ENCODE results near the gene GDF7. TPM values are rescaled to one million over a fixed set of nuclear protein-coding genes. Genes with fewer than 3 reads are reported as not detected.

GDF7 gene
- total and polyA plus RNA-seq, 2 of the 4 experiments (the other 2 are of a cell fraction), result under 0.01 to 0.02 TPM

DNA sequence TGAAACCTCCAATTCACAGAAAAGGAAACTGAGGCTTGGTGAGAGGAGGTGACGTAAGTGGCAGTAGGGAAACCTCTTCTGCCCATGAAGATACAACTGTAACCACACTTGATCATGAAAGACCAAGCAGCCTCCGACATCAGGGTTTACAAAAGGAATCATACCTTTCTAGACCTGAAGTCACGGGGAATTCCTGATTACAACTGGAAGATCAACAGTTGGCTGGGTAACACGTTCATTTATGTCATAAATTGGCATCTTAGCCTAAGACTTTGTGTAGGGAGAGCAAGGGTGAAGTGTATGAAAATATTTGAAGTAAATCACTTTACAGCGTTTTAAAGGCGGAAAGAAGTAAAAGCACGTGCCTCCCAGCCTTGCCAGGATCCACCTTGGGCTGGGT, 17.0 kb upstream of the GDF7 start:
- Histone ChIP-seq H2BK120ac (ENCODE audit: low read depth, low read length) (no peak overlapping the region), H2AFZ (replicated peaks; ENCODE audit: low read length, poor library complexity) (no peak overlapping the region), H4K91ac (ENCODE audit: insufficient read depth, low read depth, low read length) (no peak overlapping the region), H3K79me1 (ENCODE audit: low read depth in 1 of 2, low read length in 2 of 2) (peaks cover 10 to 38% of the 10 kb centered on the region in 2 experiments; a peak in 3 of 4 replicates), H3K36me3 (ENCODE audit: control insufficient read depth, insufficient read depth, low read length) (peaks cover 4% of the 10 kb centered on the region; the same call in 1 of the 2 replicates), H4K5ac (ENCODE audit: low read depth, low read length) (no peak overlapping the region), H3K4me3 (ENCODE audit: insufficient read depth, low read depth, low read length) (peak overlapping the region; percentile 91), H3K27me3 (ENCODE audit: control insufficient read depth, insufficient read depth, low read length) (peaks cover 5% of the 10 kb centered on the region), H3K4me1 (ENCODE audit: control insufficient read depth, insufficient read depth, low read length) (peaks cover 9% of the 10 kb centered on the region), H3K56ac (ENCODE audit: extremely low read depth, insufficient read depth, low read length) (no peak overlapping the region), H2BK15ac (ENCODE audit: low read depth, low read length) (no peak overlapping the region), H2BK5ac (ENCODE audit: low read depth, low read length, poor library complexity, severe bottlenecking) (no peak overlapping the region), H3K27ac (ENCODE audit: insufficient read depth, low read length) (no peak overlapping the region), H2AK9ac (replicated peaks; ENCODE audit: low read depth, low read length, poor library complexity) (peak overlapping the region; percentile 95), H3K4ac (ENCODE audit: low read depth, low read length) (peak overlapping the region; percentile 70; the same call in 1 of the 2 replicates), H3K9me1 (ENCODE audit: insufficient read depth, low read length) (peaks cover 9% of the 10 kb centered on the region), H3K4me2 (ENCODE audit: low read depth, low read length) (peak overlapping the region; percentile 96), H4K8ac (ENCODE audit: low read depth in 2 of 2, low read length in 2 of 2) (no peak overlapping the region), H3K9me3 (ENCODE audit: control insufficient read depth, insufficient read depth, low read length) (no peaks in the 10 kb centered on the region), H2AK5ac (ENCODE audit: low read depth, low read length) (peak overlapping the region; percentile 23; the same call in 1 of the 2 replicates), H3K23ac (ENCODE audit: low read depth, low read length) (peak overlapping the region; percentile 78), H3K14ac (replicated peaks; ENCODE audit: low read depth, low read length) (peak overlapping the region; percentile 84), H3K9ac (ENCODE audit: low read depth, low read length) (peak overlapping the region; percentile 82), H4K20me1 (ENCODE audit: insufficient read depth, low read length) (peaks cover 8% of the 10 kb centered on the region; the same call in 1 of the 2 replicates), H3K18ac (ENCODE audit: low read depth, low read length) (no peak overlapping the region), H2BK20ac (ENCODE audit: low read depth, low read length) (no peak overlapping the region)
- in situ Hi-C loops (cut with MboI; ENCODE audit: low sequenced_read_pairs) (loop anchor here (25.0 kb wide), 1 partner anchor 1112 kb away; no protein-coding TSS in a partner anchor), dilution Hi-C loops (cut with HindIII; ENCODE audit: low sequenced_read_pairs, unreplicated experiment) (loop anchor here (25.0 kb wide), 1 partner anchor 263 kb away; no protein-coding TSS in a partner anchor), intact Hi-C loops (cut with micrococcal nuclease) (no loop called here)
- ATAC-seq (ENCODE audit: low read depth) (no peak), DNase-seq (no peak)
- ChIA-PET CTCF (no interaction called here), POLR2A (ENCODE audit: unreplicated experiment) (no interaction called here)
- TF ChIP-seq POLR2A (IDR thresholded peaks at IDR 0.05; ENCODE audit: low read depth, low read length) (no peak), RFX5 (IDR thresholded peaks at IDR 0.05; ENCODE audit: low read depth, low read length) (no peak), CEBPB (IDR thresholded peaks at IDR 0.05; ENCODE audit: low read depth, low read length) (no peak), CTCF (conservative IDR thresholded peaks at IDR 0.05; ENCODE audit: low read depth, low read length) (no peak)
- 67% methylated on average over 3 of the region's 7 CpGs; no CpG with 5 or more reads in 1 of the 2 experiments for WGBS, 2 experiments (ENCODE audit: extremely low coverage in 2 of 2, insufficient read length in 1 of 2)
- no TSS peak for BruUV-seq (replicated peaks)

Data from IMR-90 (cell line).